NCI-H2196 treated with DMSO at 0.1 percent for 48 hours (cell line): ENCODE data around the gene PAAF1.

Experiments used
- DNase-seq: peaks from one replicate; lab custom pipeline; 2025; ENCODE audit not compliant: unreplicated experiment; lab: John Stamatoyannopoulos, UW

The PAAF1 gene

DNA sequence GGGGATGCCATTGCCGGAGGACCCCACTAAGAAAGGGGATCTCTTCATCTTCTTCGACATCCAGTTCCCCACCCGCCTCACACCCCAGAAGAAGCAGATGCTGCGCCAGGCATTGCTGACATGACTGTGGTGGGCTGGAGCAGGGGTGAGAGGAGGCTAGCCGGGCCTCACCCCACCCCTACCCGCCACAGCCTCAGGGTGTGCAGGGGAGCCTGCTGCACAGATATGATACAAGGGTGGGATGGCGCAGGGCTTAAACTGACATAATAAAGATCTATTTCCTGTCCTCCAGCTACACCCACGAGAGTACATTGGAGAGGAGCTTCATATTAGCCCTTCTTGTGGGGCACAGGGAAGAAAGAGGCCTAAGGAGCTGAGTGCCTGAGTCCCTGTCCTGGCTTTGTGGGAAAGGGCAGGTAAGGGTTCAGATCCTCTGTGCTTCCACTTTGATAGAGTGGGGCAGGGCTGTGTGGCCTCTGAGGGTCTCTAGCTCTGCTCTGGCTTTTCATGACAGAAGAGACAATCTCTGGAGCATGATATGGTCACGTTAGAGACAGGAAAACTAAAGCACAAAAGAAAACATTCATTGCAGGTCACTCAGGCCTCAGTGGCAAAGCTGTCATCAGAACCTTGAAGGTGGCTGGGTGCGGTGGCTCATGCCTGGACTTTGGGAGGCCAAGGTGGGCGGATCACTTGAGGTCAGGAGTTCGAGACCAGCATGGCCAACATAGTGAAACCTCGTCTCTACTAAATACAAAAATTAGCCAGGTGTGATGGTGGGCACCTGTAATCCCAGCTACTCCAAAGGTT lies 93.4 kb downstream of the PAAF1 start:
- DNase-seq: no peak

- DNase-seq: no peak
Observed at GRCh38 chr11:73971175-73971719, 94.4 kb downstream of the PAAF1 start.

DNA sequence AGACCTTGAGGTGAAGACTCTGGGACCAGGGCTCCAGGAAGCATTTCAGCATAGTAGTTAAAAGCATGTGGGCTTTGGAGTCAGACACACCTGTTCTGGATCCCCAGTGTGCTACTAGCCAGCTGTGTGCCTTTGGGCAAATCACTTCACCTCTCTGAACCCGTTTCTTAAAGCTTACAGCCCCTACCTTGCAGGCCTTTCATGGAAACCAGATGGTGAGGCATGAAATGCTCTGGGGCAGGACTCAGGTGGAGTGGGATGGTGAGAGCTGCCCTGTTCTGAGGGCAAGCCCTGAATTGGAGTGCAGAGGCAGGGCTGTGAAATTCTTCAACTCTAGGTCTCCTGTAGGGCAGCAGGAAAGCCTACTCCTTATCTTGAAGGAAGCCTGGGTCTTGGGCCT lies 95.4 kb downstream of the PAAF1 start:
- no peak for DNase-seq

GRCh38 chr11:73972620-73973449 lies 96.0 kb downstream of the PAAF1 start:
- DNase-seq: no peak

GRCh38 chr11:73974604-73975478 lies 98.0 kb downstream of the PAAF1 start:
- DNase-seq: no peak

DNA sequence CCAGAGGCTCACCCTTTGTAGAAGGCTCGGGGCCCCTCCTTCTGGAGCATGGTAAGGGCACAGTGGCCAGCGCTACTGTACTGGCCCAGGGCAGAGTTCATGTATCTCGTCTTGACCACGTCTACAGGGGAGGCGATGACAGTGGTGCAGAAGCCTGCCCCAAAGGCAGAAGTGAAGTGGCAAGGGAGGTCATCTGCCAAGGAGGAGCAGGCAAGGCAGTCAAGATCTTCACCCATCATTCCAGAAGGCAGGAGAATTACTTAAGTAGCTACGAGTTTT lies 98.6 kb downstream of the PAAF1 start:
- no peak for DNase-seq

DNA sequence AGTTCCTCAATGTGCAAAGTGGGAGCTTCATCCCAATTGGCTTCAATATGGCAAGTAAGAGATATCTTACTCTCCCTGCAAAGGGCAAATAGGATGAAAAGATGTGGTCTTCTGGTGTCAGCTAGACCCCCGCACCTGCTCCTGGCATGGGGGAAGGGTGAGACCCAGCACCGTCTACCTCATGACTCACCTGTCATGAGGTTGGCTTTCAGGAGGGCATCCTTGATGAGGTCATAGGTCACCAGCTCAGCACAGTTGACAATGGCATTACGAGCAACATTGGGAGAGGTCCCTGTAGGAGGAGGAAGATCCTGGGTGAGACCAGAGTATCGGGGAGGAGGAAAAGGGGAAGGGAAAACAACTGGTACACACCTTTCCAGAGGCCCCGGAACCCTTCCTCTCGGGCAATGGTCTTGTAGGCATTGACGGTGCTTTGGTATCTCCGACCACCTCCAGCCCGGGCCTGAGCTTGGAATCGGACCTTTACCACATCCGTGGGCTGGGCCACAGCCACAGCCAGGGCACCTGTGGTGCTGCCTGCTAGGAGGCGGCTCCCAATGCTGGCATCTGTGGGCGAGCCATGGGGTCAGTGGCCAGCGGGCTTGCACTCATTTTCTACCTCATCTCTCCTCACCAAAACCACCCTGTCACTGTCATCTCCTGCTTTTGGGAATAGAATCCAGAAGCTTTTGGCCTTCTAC lies 99.8 kb downstream of the PAAF1 start:
- DNase-seq: no peak

GRCh38 chr11:73977856-73978519 lies 101.2 kb downstream of the PAAF1 start:
- DNase-seq: no peak

DNA sequence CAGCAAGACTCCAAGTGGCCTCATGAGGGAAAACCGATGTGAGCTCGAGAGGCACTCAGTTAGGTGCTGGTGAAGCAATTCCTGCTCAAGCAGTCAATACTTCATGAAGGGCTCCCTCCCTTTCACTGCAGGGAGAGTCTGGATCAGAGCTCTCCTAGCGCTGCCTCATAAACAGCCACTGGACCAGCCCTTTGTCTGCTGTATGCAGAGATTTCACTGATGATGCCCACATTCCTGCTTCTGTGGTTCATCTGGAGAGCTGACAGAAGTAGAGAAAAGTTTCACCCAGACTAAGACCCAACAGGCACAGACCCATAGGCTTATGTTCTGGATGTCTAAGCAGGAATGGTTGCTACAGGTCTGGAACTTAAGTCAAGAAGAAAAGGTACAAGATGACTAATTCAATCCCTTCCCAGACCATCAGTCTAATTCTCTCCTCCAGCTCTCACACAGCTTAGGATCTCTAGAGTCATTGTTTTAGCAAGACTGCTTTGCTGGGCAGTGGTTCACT lies 101.8 kb downstream of the PAAF1 start:
- DNase-seq: no peak

- peak; percentile 91 for DNase-seq
Observed at GRCh38 chr11:73980001-73980961, 103.5 kb downstream of the PAAF1 start.
